Stomach (tissue), 19 donors: ENCODE measurements around the gene CCDC136. TPM values are rescaled to one million over a fixed set of nuclear protein-coding genes. Genes with fewer than 3 reads are reported as not detected.

ENCODE experiments used
- DNase-seq, 2 donors: peaks; one replicate each; pipeline versions ENCODE4 v3.0.0 to v3.0.0-alpha.2; 2013 to 2019
- H3K27ac ChIP-seq, 5 donors: fragments of 200-600 bp in 4 of 5; sonication (generic) in 4 of 5; one replicate each; pipeline ENCODE4 v1.5.1; 2013 to 2019; ENCODE audit warnings: mild to moderate bottlenecking in 1 of 5, moderate library complexity in 1 of 5
- H3K27me3 ChIP-seq, 3 donors: fragments of 200-600 bp; sonication (generic); one replicate each; pipeline ENCODE4 v1.5.1; 2017 to 2019; ENCODE audit warnings: mixed run types in 1 of 3
- H3K36me3 ChIP-seq, 4 donors: fragments of 200-600 bp; sonication (generic); 1 replicate in 3 of 4; 2 replicates in 1 of 4; pipeline ENCODE4 v1.5.1; 2016 to 2019
- H3K4me1 ChIP-seq, 4 donors: fragments of 200-600 bp; sonication (generic); one replicate each; pipeline ENCODE4 v1.5.1; 2016 to 2019
- H3K4me3 ChIP-seq, 4 donors: fragments of 200-600 bp; sonication (generic) in 3 of 4; one replicate each; pipeline ENCODE4 v1.5.1; 2016 to 2019; ENCODE audit warnings: mild to moderate bottlenecking in 1 of 4
- H3K9me3 ChIP-seq, 4 donors: fragments of 200-600 bp; sonication (generic); one replicate each; pipeline ENCODE4 v1.5.1; 2016 to 2019
- CTCF ChIP-seq, 7 experiments: fragments of 450-650 bp in 4 of 7; fragments of 200-600 bp in 3 of 7; sonication (generic) in 3 of 7; IDR thresholded peaks; one replicate each; pipeline ENCODE4 v1.5.1; 2016 to 2019; ENCODE audit warnings: antibody characterized with exemption in 7 of 7, control low read depth in 2 of 7, mild to moderate bottlenecking in 1 of 7
- EP300 ChIP-seq: sonication (generic); formaldehyde crosslinking; IDR thresholded peaks from one replicate; pipeline ENCODE4 v1.6.1; 2017; ENCODE audit warnings: antibody characterized with exemption
- POLR2A ChIP-seq, 4 donors: fragments of 450-650 bp; IDR thresholded peaks; one replicate each; pipeline ENCODE4 v1.6.1; 2016; ENCODE audit warnings: antibody characterized with exemption in 4 of 4, control low read depth in 2 of 4, mild to moderate bottlenecking in 1 of 4, moderate library complexity in 1 of 4
- POLR2AphosphoS5 ChIP-seq, 3 donors: sonication (generic); formaldehyde crosslinking; IDR thresholded peaks; one replicate each; pipeline ENCODE4 v1.6.1; 2016; ENCODE audit warnings: antibody characterized with exemption in 3 of 3
- WGBS, 5 donors: extraction: QIAGEN DNeasy Blood & Tissue Kit in 3 of 5; methylation state at CpG; one replicate each; pipeline versions ENCODE4 v1.1.5 to v1.1.7; 2013 to 2018; 5-methylcytosine and 5-hydroxymethylcytosine counted together
- intact Hi-C: fragments of 100-400 bp; cut with DNase I; formaldehyde crosslinking; loops from one replicate; pipeline ENCODE4 v1.15.1; 2023; ENCODE audit warnings: low total_unique reads
- long read RNA-seq, 10 donors: transcript quantifications; one replicate each; lab custom pipeline, GENCODE V29; 2026
- polyA plus RNA-seq, 3 donors: library from polyadenylated mRNA; stranded (reverse); fragments of 200-250 nt; gene quantifications; one replicate each; pipeline ENCODE4 v1.2.3, GENCODE V29; 2013
- total RNA-seq, 5 donors: library from RNA; depleted of rRNA; stranded (reverse); fragments of >200 nt; gene quantifications; one replicate each; pipeline versions ENCODE4 v1.1.0 to v1.2.3, GENCODE V29; 2014 to 2016
- donor health status: healthy with polysubstance abuse.
- donor health status: Bipolar disorder and iron deficiency.
- donor health status: healthy.

CCDC136 gene
- total RNA-seq = 10 to 100 TPM in 2 of 5 donors, 1 to 10 TPM in 3; 4.6 to 36.8 (median 9.2) TPM
- 1 to 10 TPM; 2.3 to 3.1 (median 2.7) TPM for polyA plus RNA-seq
- long read RNA-seq, donor 1, partial matches to known transcripts = 0 of 1 reads
- long read RNA-seq, donor 1, other reads (novel, unspliced or antisense) = 0 of 1 reads
- long read RNA-seq, donor 2 = 0 reads
- long read RNA-seq, donor 3 = 0 reads
- long read RNA-seq, donor 4 = 0 reads
- long read RNA-seq, donor 5 = 0 reads
- long read RNA-seq, donor 6 = 0 reads
- long read RNA-seq, donor 7 = 0 reads
- long read RNA-seq, donor 8 = 0 reads
- long read RNA-seq, donor 9 = 0 reads
- long read RNA-seq, donor 10 = 0 reads

GRCh38 chr7:128791121-128791971, at the start of gene CCDC136:
Gene CCDC136 (plus strand): TSS chr7:128791968. CDS start chr7:128792412, 444 bp downstream.
- Histone ChIP-seq H3K4me3 (peak within 1 kb of the TSS; percentile 84 to 92 (median 88)), H3K27me3 (peaks cover 0 to 12% (median 0%) of the 10 kb centered on the region in 3 donors), H3K36me3 (peaks cover 0 to 8% (median 0%) of the 10 kb centered on the region in 4 donors), H3K4me1 (peaks cover 14 to 30% (median 22%) of the 10 kb centered on the region in 4 donors), H3K27ac (peak within 1 kb of the TSS; percentile 16 to 85 (median 73)), H3K9me3 (no peaks in the 10 kb centered on the region)
- WGBS, 5 donors = 0 to 1% (median 1%) methylated on average over 41 to 76 of the region's 80 CpGs
- no peak for TF ChIP-seq CTCF (IDR thresholded peaks at IDR 0.05)
- no peak for TF ChIP-seq POLR2A (IDR thresholded peaks at IDR 0.05)
- no peak for TF ChIP-seq EP300
- peak; percentile 12 to 42 (median 18) for TF ChIP-seq POLR2AphosphoS5 (IDR thresholded peaks at IDR 0.05)
- intact Hi-C loops = no loop called here
- peak; percentile 83 to 89 for DNase-seq

- DNase-seq = no peak
- intact Hi-C loops = no loop called here
- no peaks in the 10 kb centered on the region for H3K36me3 ChIP-seq
- no peaks in the 10 kb centered on the region for H3K9me3 ChIP-seq
- TF ChIP-seq POLR2AphosphoS5 (IDR thresholded peaks at IDR 0.05) = peak in 1 of 3 donors; percentile 16
- no peak for TF ChIP-seq POLR2A (IDR thresholded peaks at IDR 0.05)
- peaks cover 27 to 83% (median 57%) of the 10 kb centered on the region in 4 donors for H3K4me1 ChIP-seq
- H3K27me3 ChIP-seq = no peaks in the 10 kb centered on the region
- H3K27ac ChIP-seq = peak overlapping the region in 3 of 5 donors; percentile 11 to 92 (median 23)
- H3K4me3 ChIP-seq = no peak overlapping the region
- 33 to 60% (median 37%) methylated on average over 4 of the region's 4 CpGs for WGBS, 5 donors
These were observed 49.6 kb upstream of the CCDC136 start for GRCh38 chr7:128742206-128742605.

DNA sequence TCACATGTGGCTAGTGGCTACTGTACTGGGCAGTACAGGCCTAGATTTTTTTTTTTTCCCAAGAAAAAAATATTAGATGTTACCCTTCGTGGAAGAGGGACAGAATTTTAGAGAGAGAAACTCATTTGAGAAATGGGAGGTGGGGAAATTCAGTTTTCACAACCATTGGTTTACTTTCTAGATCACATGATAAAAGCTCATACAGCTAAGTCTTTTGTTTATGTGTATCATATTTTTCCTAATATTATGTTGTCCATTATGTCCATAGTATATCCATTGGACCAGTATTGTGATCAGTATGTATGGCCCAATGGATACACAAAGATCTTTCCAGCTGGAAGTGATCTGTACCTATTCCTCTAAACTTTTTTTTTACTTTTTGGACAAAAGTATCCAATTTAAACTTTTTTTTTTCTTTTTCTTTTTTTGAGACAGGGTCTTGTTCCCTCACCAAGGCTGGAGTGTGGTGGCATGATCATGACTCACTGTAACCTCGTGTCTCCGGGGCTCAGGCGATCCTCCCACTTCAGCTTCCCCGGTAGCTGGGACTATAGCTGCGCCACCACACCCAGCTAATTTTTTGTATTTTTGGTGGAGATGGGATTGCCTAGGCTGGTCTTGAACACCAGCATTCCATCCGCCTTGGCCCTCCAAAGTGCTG, 48.5 kb upstream of the CCDC136 start:
- TF ChIP-seq EP300 = no peak
- H3K27ac ChIP-seq = no peak overlapping the region
- H3K36me3 ChIP-seq = peaks cover 0 to 3% (median under 1%) of the 10 kb centered on the region in 4 donors
- H3K4me3 ChIP-seq = no peak overlapping the region
- WGBS, 5 donors = 87 to 94% (median 91%) methylated on average over 7 of the region's 7 CpGs
- H3K9me3 ChIP-seq = no peaks in the 10 kb centered on the region
- intact Hi-C loops = no loop called here
- H3K4me1 ChIP-seq = peaks cover 26 to 89% (median 58%) of the 10 kb centered on the region in 4 donors
- DNase-seq = no peak
- no peaks in the 10 kb centered on the region for H3K27me3 ChIP-seq

DNA sequence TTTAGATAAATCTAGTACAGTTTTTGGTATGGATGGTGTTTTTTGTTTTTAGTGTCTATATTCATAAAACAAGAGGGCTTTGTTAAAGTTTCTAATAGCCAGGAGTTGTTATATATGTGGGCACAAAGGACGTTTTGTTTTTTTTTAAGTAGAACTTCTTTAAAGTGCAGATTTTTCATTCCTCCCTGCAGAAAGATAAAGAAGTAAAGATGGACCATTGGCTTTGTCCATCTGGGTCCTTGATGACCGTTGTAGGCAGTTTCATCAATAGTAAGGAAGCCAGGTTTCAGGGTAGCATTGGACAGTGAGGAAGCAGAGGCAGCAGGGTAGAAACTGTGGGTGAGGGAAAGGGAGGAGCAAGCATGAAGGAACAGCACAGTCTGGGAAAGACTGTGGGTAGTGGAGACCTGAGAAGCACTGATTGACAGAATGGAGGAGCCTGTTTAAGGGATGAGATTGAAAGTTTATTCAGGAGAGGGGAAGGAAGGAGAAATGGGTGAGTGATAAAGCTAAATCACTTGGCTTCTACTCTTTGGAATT, 47.3 kb upstream of the CCDC136 start:
- peaks cover 9 to 15% (median 12%) of the 10 kb centered on the region in 4 donors for H3K36me3 ChIP-seq
- no peak overlapping the region for H3K27ac ChIP-seq
- 22 to 56% (median 37%) methylated on average over 2 of the region's 2 CpGs for WGBS, 5 donors
- H3K27me3 ChIP-seq = no peaks in the 10 kb centered on the region
- peaks cover 21 to 88% (median 55%) of the 10 kb centered on the region in 4 donors for H3K4me1 ChIP-seq
- DNase-seq = no peak
- H3K9me3 ChIP-seq = no peaks in the 10 kb centered on the region
- no peak overlapping the region for H3K4me3 ChIP-seq
- TF ChIP-seq POLR2AphosphoS5 (IDR thresholded peaks at IDR 0.05) (no peak), POLR2A (IDR thresholded peaks at IDR 0.05) (no peak), EP300 (no peak), CTCF (IDR thresholded peaks at IDR 0.05) (no peak)
- intact Hi-C loops = no loop called here

DNA sequence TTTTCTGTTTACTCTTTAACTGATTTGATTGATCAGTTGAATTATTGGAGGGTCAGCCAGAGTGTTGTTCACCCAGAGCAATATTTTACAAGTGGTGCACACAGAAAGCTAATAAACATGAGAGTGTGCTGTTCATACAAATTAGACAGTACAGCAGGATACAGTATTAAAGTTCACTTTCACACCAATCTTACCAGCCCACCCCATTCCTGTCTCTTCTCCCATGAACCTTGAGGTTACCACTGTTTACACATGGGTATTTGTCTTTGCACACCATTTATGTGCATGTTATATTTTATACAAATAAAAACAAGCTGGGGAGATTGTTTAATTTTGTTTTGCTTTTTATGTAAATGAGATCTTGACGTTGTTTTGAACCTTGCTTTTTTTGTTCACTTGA, 46.1 kb upstream of the CCDC136 start:
- whole genome bisulfite sequencing, 5 donors = 53 to 64% (median 63%) methylated on average over 1 of the region's 1 CpG
- no peaks in the 10 kb centered on the region for H3K27me3 ChIP-seq
- peaks cover 12 to 28% (median 24%) of the 10 kb centered on the region in 4 donors for H3K36me3 ChIP-seq
- peaks cover 14 to 79% (median 46%) of the 10 kb centered on the region in 4 donors for H3K4me1 ChIP-seq
- no peak overlapping the region for H3K27ac ChIP-seq
- DNase-seq = no peak
- no peaks in the 10 kb centered on the region for H3K9me3 ChIP-seq
- intact Hi-C loops = no loop called here
- no peak overlapping the region for H3K4me3 ChIP-seq
- TF ChIP-seq CTCF (IDR thresholded peaks at IDR 0.05) (no peak), POLR2A (IDR thresholded peaks at IDR 0.05) (no peak), EP300 (no peak), POLR2AphosphoS5 (IDR thresholded peaks at IDR 0.05) (no peak)
